Mucosa of rectum (tissue), 2 donors: ENCODE measurements around the gene MORF4L1.
"Not testable (repeated sequence)": the region's sequence is repeated elsewhere in the genome, so short reads cannot be mapped to it uniquely, and the experiment has no call there.

Experiments used
- H3K27ac ChIP-seq, 2 donors: one replicate each; pipeline ENCODE4 v1.7.0; 2013; ENCODE audit warnings: inconsistent platforms in 2 of 2, low read depth in 2 of 2, low read length in 2 of 2
- H3K27me3 ChIP-seq, 2 donors: one replicate each; pipeline ENCODE4 v1.7.0; 2013; ENCODE audit warnings: low read length in 2 of 2; ENCODE audit not compliant: control insufficient read depth in 2 of 2, insufficient read depth in 2 of 2
- H3K36me3 ChIP-seq, 2 donors: one replicate each; pipeline ENCODE4 v1.7.0; 2013; ENCODE audit warnings: low read length in 2 of 2; ENCODE audit not compliant: control insufficient read depth in 2 of 2, insufficient read depth in 2 of 2
- H3K4me1 ChIP-seq, 2 donors: one replicate each; pipeline ENCODE4 v1.7.0; 2013; ENCODE audit warnings: low read length in 2 of 2, mild to moderate bottlenecking in 1 of 2; ENCODE audit not compliant: control insufficient read depth in 2 of 2, insufficient read depth in 2 of 2
- H3K4me3 ChIP-seq, 2 donors: one replicate each; pipeline ENCODE4 v1.7.0; 2013; ENCODE audit warnings: low read length in 2 of 2
- H3K9ac ChIP-seq, 2 donors: one replicate each; pipeline ENCODE4 v1.7.0; 2013; ENCODE audit warnings: low read length in 2 of 2, low read depth in 1 of 2, mild to moderate bottlenecking in 1 of 2
- H3K9me3 ChIP-seq, 2 donors: one replicate each; pipeline ENCODE4 v1.7.0; 2013; ENCODE audit warnings: low read length in 2 of 2; ENCODE audit not compliant: control insufficient read depth in 2 of 2
- donor health status: healthy.
- donor health status: Normal muscosa, but diverticular disease.

The MORF4L1 gene

DNA sequence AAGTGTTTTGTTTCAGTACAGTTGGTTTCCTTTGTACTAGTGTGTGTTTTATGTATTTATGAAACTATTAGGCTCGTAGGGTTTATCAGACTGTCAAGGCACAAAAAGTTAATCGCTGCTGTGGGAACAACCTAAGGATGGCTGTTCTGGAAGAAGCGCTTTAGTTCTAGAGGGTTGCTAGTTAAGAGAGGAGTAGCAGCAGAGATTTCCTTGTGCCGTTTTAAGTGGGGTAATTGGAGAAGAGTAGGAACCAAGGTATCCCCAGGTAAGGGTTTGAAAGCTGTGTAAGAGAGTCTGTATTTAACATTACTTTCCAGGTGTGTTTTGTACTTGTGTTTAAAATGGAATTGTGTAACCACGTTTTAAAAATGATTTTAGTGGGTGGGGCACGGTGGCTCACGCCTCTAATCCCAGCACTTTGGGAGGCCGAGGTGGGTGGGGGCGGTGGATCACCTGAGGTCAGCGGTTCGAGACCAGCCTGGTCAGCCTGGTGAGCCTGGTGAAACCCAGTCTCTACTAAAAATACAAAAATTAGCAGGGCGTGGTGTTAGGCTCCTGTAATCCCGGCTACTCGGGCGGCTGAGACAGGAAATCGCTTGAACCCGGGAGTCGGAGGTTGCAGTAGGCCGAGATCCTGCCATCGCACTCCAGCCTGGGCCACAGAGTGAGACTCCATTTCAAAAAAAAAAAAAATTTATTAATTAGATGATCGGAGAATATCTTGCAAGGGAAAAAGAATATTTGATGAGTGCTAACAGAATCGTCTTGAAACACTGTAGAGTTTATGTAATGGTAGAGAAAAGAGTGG, 2.6 kb downstream of the MORF4L1 start:
- H3K4me3 ChIP-seq = peak overlapping the region; percentile 60 to 99
- no peaks in the 10 kb centered on the region for H3K27me3 ChIP-seq
- peaks cover under 1 to 5% of the 10 kb centered on the region in 2 donors for H3K36me3 ChIP-seq
- H3K4me1 ChIP-seq = peaks cover 15 to 22% of the 10 kb centered on the region in 2 donors
- no peaks in the 10 kb centered on the region for H3K9me3 ChIP-seq
- H3K27ac ChIP-seq = no peak overlapping the region
- H3K9ac ChIP-seq = peak overlapping the region in 1 of 2 donors; percentile 26

- not testable (repeated sequence) for H3K27ac ChIP-seq, H3K4me3 ChIP-seq, H3K27me3 ChIP-seq, H3K9me3 ChIP-seq, H3K9ac ChIP-seq
- Histone ChIP-seq H3K4me1 (peaks cover 15 to 22% of the 10 kb centered on the region in 2 donors), H3K36me3 (peaks cover 12 to 16% of the 10 kb centered on the region in 2 donors)
These were observed 4.3 kb downstream of the MORF4L1 start for GRCh38 chr15:78876954-78877353.

GRCh38 chr15:78878356-78878755, 5.7 kb downstream of the MORF4L1 start:
- peaks cover 15 to 18% of the 10 kb centered on the region in 2 donors for H3K4me1 ChIP-seq
- H3K36me3 ChIP-seq = peaks cover 14 to 27% of the 10 kb centered on the region in 2 donors
- no peak overlapping the region for H3K4me3 ChIP-seq
- no peaks in the 10 kb centered on the region for H3K9me3 ChIP-seq
- no peak overlapping the region for H3K9ac ChIP-seq
- no peak overlapping the region for H3K27ac ChIP-seq
- H3K27me3 ChIP-seq = no peaks in the 10 kb centered on the region

GRCh38 chr15:78879517-78880241, 7.0 kb downstream of the MORF4L1 start:
- no peaks in the 10 kb centered on the region for H3K9me3 ChIP-seq
- H3K36me3 ChIP-seq = peaks cover 16 to 28% of the 10 kb centered on the region in 2 donors
- H3K27ac ChIP-seq = no peak overlapping the region
- H3K27me3 ChIP-seq = no peaks in the 10 kb centered on the region
- no peak overlapping the region for H3K4me3 ChIP-seq
- H3K9ac ChIP-seq = peak overlapping the region in 1 of 2 donors; percentile 24
- H3K4me1 ChIP-seq = peaks cover 15 to 18% of the 10 kb centered on the region in 2 donors

DNA sequence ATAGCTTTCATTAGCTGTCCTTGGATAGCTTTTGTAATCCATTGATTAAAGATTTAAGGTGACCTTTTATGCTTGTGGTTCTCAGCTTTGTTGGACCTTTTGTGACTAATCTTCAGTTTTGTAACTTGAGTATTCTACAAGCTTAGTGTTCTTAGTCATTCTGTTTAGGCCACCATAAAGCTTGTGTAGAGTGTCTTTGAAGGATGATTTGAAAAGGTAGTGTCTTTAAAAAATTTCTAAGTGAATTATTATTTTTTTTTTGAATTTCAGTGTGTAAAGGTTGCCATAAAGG, 7.5 kb downstream of the MORF4L1 start:
- no peaks in the 10 kb centered on the region for H3K27me3 ChIP-seq
- peaks cover 12 to 18% of the 10 kb centered on the region in 2 donors for H3K4me1 ChIP-seq
- H3K4me3 ChIP-seq = no peak overlapping the region
- H3K9me3 ChIP-seq = no peaks in the 10 kb centered on the region
- H3K36me3 ChIP-seq = peaks cover 21 to 33% of the 10 kb centered on the region in 2 donors
- H3K27ac ChIP-seq = no peak overlapping the region
- H3K9ac ChIP-seq = no peak overlapping the region

- H3K27me3 ChIP-seq = no peaks in the 10 kb centered on the region
- no peaks in the 10 kb centered on the region for H3K9me3 ChIP-seq
- no peak overlapping the region for H3K27ac ChIP-seq
- H3K4me1 ChIP-seq = peaks cover 10 to 15% of the 10 kb centered on the region in 2 donors
- H3K4me3 ChIP-seq = no peak overlapping the region
- H3K9ac ChIP-seq = no peak overlapping the region
- H3K36me3 ChIP-seq = peaks cover 23 to 37% of the 10 kb centered on the region in 2 donors
These were observed 8.1 kb downstream of the MORF4L1 start for GRCh38 chr15:78880813-78881212.

DNA sequence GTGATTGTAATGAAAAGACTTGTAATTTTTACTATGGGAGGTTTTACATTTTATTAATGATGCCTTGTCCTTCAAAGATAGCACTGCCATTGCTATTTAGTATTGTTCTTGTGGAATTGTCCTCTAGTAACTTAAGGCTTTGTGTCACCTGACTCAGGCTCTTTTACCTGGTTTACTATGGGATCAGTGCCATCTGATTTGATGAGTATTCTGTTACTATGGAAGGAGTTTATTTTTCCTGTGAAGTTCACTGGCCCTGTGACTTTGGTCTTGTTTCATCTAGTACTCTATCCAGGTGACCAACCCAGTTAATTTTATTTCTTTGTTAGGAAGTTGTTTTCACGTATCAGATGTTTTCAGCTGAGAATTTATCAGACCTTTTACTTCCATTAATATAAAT, 9.0 kb downstream of the MORF4L1 start:
- Histone ChIP-seq H3K27ac (no peak overlapping the region), H3K27me3 (no peaks in the 10 kb centered on the region), H3K36me3 (peaks cover 30 to 43% of the 10 kb centered on the region in 2 donors), H3K4me1 (peaks cover 3 to 15% of the 10 kb centered on the region in 2 donors), H3K9me3 (no peaks in the 10 kb centered on the region), H3K4me3 (no peak overlapping the region), H3K9ac (no peak overlapping the region)

DNA sequence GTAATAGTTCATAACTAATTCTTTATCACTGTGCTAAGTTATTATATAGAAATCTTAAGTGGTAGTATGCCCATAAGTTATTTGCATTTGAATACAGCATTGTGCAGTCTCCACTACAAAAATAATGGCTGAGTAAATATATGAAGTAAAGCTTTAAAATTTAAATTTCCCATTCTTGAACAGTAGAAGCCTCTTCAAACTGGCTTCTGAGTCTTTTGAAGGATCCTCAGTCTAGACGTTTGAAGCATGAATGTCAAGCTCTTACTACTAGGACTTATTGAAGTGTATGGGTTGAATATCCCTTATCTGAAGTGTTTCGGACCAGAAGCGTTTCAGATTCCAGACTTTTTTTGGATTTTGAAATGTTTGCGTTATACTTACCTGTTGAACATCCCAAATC, 16.3 kb downstream of the MORF4L1 start:
- H3K36me3 ChIP-seq = peaks cover 53 to 77% of the 10 kb centered on the region in 2 donors
- no peak overlapping the region for H3K4me3 ChIP-seq
- H3K4me1 ChIP-seq = no peaks in the 10 kb centered on the region

DNA sequence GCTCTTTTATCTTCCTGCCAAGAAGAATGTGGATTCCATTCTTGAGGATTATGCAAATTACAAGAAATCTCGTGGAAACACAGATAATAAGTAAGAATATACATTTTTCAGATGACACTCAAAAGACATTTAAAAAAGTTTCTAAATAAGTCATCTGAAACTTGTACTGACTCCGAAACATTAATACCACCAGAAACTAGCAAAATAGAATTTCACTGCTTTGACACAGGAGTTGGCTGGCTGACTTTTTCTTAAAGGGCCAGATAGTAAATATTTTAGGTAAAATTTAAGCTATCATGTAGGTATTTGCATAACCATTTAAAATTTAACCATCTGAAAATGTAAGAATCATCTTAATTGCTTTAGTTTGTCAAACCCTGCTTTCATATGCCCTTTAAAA, 20.8 kb downstream of the MORF4L1 start:
- H3K4me3 ChIP-seq = no peak overlapping the region
- no peaks in the 10 kb centered on the region for H3K9me3 ChIP-seq
- H3K27me3 ChIP-seq = no peaks in the 10 kb centered on the region
- H3K4me1 ChIP-seq = no peaks in the 10 kb centered on the region
- no peak overlapping the region for H3K9ac ChIP-seq
- no peak overlapping the region for H3K27ac ChIP-seq
- H3K36me3 ChIP-seq = peaks cover 64 to 77% of the 10 kb centered on the region in 2 donors

More for the DNA sequence above, 16.3 kb downstream of the MORF4L1 start:
- Histone ChIP-seq H3K9me3 (no peaks in the 10 kb centered on the region), H3K9ac (no peak overlapping the region), H3K27ac (no peak overlapping the region), H3K27me3 (no peaks in the 10 kb centered on the region)

- H3K4me3 ChIP-seq = no peak overlapping the region
- H3K9ac ChIP-seq = no peak overlapping the region
- H3K9me3 ChIP-seq = no peaks in the 10 kb centered on the region
- H3K36me3 ChIP-seq = peaks cover 69 to 72% of the 10 kb centered on the region in 2 donors
- H3K27ac ChIP-seq = no peak overlapping the region
- no peaks in the 10 kb centered on the region for H3K4me1 ChIP-seq
- H3K27me3 ChIP-seq = no peaks in the 10 kb centered on the region
These were observed 22.8 kb downstream of the MORF4L1 start for GRCh38 chr15:78895471-78895870.
